Measurements from ENCODE around the gene ZNF593OS. TPM values are rescaled to one million over a fixed set of nuclear protein-coding genes. Genes with fewer than 3 reads are reported as not detected.

Gene ZNF593OS
- total and polyA plus RNA-seq, 10 of the 15 experiments (the other 5 are each of a cell fraction or from before 2014, with no cell fraction given) = 0.16 to 1.7 (median 0.59) TPM; not detected in 6

DNA sequence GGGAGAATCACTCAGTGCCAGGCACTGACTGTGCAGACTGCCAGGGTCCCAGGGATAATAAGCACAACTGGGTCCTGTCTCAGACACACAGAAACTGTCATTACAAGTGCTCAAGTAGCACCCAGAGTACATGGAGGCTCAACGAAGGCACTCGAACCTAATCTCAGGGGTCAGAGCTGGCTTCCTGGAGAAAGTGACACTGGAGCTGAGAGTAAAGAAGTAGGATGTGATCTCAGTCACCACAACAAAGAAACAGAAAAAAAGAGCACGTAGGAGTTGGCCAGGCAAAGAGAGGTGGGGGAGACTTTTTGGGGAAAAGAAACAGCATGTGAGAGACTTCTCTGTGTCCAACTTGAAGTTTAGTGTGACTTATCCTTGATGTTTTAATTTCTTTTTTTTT lies 20.1 kb upstream of the ZNF593OS start:
- no peak overlapping the region for H3K4me3 ChIP-seq
- no peaks in the 10 kb centered on the region for H3K79me2 ChIP-seq (ENCODE audit: control insufficient read depth, insufficient read depth, low read length)
- in situ Hi-C loops (cut with MboI) = no loop called here
- H3K36me3 ChIP-seq (ENCODE audit: control insufficient read depth in 2 of 2, insufficient read depth in 2 of 2, low read length in 1 of 2) = no peaks in the 10 kb centered on the region
- H3K4me1 ChIP-seq (ENCODE audit: control insufficient read depth, insufficient read depth, low read length) = no peaks in the 10 kb centered on the region
- ChIA-PET SMC1A (ENCODE audit: uncharacterized antibody, unreplicated experiment) (no interaction called here), RAD21 (ENCODE audit: unreplicated experiment) (no interaction called here), POLR2A (no interaction called here), CTCF (no interaction called here)
- no peaks in the 10 kb centered on the region for H3K9me3 ChIP-seq (replicated peaks; ENCODE audit: control insufficient read depth, insufficient read depth, low read length)
- FAIRE-seq (peak; percentile 75), ATAC-seq (peak; percentile 61), DNase-seq (ENCODE audit: low read depth, low spot score) (no peak)
- intact Hi-C loops (cut with micrococcal nuclease; ENCODE audit: unreplicated experiment) = no loop called here
- H3K9ac ChIP-seq (ENCODE audit: control insufficient read depth, insufficient read depth, low read length) = no peak overlapping the region
- no TSS peak for BruUV-seq (replicated peaks)
- WGBS (ENCODE audit: insufficient coverage, insufficient replicate concordance, low lambda C conversion rate, missing lambda C conversion rate) = 0% methylated on average over 3 of the region's 3 CpGs
- H3K4me2 ChIP-seq (ENCODE audit: control insufficient read depth, insufficient read depth) = no peak overlapping the region
- no peaks in the 10 kb centered on the region for H4K20me1 ChIP-seq (ENCODE audit: control insufficient read depth, insufficient read depth)
- no peak overlapping the region for H2AFZ ChIP-seq (ENCODE audit: control insufficient read depth, low read depth, low read length)
- H3K27ac ChIP-seq (ENCODE audit: control insufficient read depth, insufficient read depth) = no peak overlapping the region
- no peaks in the 10 kb centered on the region for H3K27me3 ChIP-seq (replicated peaks in 1 of 2; ENCODE audit: control insufficient read depth in 2 of 2, insufficient read depth in 2 of 2, low read length in 1 of 2)
- TF ChIP-seq NR2C1 (IDR thresholded peaks at IDR 0.05) (no peak), ZNF207 (IDR thresholded peaks at IDR 0.05; ENCODE audit: borderline replicate concordance) (no peak), FOS (IDR thresholded peaks at IDR 0.05; ENCODE audit: borderline replicate concordance, extremely low read depth, insufficient read length) (no peak), NFIC (IDR thresholded peaks at IDR 0.05; ENCODE audit: low read depth, low read length) (peak; percentile 53; the same call in 1 of the 2 replicates), STAT3 (IDR thresholded peaks at IDR 0.05; ENCODE audit: low read depth, low read length) (no peak), RUNX3 (IDR thresholded peaks at IDR 0.05; ENCODE audit: low read length) (peak; percentile 91), NR2C2 (IDR thresholded peaks at IDR 0.05; ENCODE audit: borderline replicate concordance, control insufficient read depth, insufficient read length, low read depth) (no peak), DPF2 (IDR thresholded peaks at IDR 0.05) (no peak), TCF7 (IDR thresholded peaks at IDR 0.05; ENCODE audit: borderline replicate concordance) (peak; percentile 99), PAX5 (IDR thresholded peaks at IDR 0.05; ENCODE audit: borderline replicate concordance, low read depth, low read length) (no peak), CHD2 (IDR thresholded peaks at IDR 0.05; ENCODE audit: borderline replicate concordance, low read depth, low read length) (no peak), MYB (IDR thresholded peaks at IDR 0.05; ENCODE audit: borderline replicate concordance, low read depth, low read length) (no peak), SMAD5 (IDR thresholded peaks at IDR 0.05; ENCODE audit: low read depth) (no peak), JUNB (IDR thresholded peaks at IDR 0.05) (0 out of 2 replicates have a peak, but pooled peaks have one; percentile 12), CBFB (IDR thresholded peaks at IDR 0.05; ENCODE audit: low read depth) (peak; percentile 66), ZNF687 (IDR thresholded peaks at IDR 0.05) (no peak), SIX5 (IDR thresholded peaks at IDR 0.05; ENCODE audit: low read depth, low read length, severe bottlenecking) (no peak), RAD21 (IDR thresholded peaks at IDR 0.05; ENCODE audit: insufficient read depth, low read depth, low read length) (no peak)
- TF ChIP-seq, protein P1, sequence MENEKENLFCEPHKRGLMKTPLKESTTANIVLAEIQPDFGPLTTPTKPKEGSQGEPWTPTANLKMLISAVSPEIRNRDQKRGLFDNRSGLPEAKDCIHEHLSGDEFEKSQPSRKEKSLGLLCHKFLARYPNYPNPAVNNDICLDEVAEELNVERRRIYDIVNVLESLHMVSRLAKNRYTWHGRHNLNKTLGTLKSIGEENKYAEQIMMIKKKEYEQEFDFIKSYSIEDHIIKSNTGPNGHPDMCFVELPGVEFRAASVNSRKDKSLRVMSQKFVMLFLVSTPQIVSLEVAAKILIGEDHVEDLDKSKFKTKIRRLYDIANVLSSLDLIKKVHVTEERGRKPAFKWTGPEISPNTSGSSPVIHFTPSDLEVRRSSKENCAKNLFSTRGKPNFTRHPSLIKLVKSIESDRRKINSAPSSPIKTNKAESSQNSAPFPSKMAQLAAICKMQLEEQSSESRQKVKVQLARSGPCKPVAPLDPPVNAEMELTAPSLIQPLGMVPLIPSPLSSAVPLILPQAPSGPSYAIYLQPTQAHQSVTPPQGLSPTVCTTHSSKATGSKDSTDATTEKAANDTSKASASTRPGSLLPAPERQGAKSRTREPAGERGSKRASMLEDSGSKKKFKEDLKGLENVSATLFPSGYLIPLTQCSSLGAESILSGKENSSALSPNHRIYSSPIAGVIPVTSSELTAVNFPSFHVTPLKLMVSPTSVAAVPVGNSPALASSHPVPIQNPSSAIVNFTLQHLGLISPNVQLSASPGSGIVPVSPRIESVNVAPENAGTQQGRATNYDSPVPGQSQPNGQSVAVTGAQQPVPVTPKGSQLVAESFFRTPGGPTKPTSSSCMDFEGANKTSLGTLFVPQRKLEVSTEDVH (IDR thresholded peaks at IDR 0.05; ENCODE audit: low read depth, partially characterized antibody) = no peak
- TF ChIP-seq, protein P2, sequence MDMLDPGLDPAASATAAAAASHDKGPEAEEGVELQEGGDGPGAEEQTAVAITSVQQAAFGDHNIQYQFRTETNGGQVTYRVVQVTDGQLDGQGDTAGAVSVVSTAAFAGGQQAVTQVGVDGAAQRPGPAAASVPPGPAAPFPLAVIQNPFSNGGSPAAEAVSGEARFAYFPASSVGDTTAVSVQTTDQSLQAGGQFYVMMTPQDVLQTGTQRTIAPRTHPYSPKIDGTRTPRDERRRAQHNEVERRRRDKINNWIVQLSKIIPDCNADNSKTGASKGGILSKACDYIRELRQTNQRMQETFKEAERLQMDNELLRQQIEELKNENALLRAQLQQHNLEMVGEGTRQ (IDR thresholded peaks at IDR 0.05; ENCODE audit: borderline replicate concordance, low read depth, low read length) = no peak

Measured in GM12878 (cell line).